GM04504 (cell line): ENCODE measurements around the gene GRM5.
"Not testable (repeated sequence)": the region's sequence is repeated elsewhere in the genome, so short reads cannot be mapped to it uniquely, and the experiment has no call there.

ENCODE experiments used
- DNase-seq: peaks from one replicate; pipeline ENCODE4 v3.0.0-alpha.2; 2012; ENCODE audit warnings: low read depth

Gene GRM5

GRCh38 chr11:89065651-89066201 is at the start of gene GRM5:
GRM5 (minus strand) TSS chr11:89065982; CDS start chr11:89047872, 18,110 bp downstream.
- not testable (repeated sequence) for DNase-seq

- DNase-seq: peak; percentile 3
Observed at GRCh38 chr11:89097956-89098355, 32.2 kb upstream of the GRM5 start.

GRCh38 chr11:89093806-89094205 is 28.0 kb upstream of the GRM5 start:
- DNase-seq: not testable (repeated sequence)

GRCh38 chr11:89084951-89085350 is 19.2 kb upstream of the GRM5 start:
- DNase-seq: not testable (repeated sequence)

- not testable (repeated sequence) for DNase-seq
Observed at GRCh38 chr11:89070911-89071310, 5.1 kb upstream of the GRM5 start.

- DNase-seq: no peak
Observed at GRCh38 chr11:89067264-89067663, 1.5 kb upstream of the GRM5 start.

GRCh38 chr11:89065066-89065465 is 716 bp downstream of the GRM5 start:
- no peak for DNase-seq

GRCh38 chr11:89063481-89063951 is 2.3 kb downstream of the GRM5 start:
- DNase-seq: not testable (repeated sequence)

GRCh38 chr11:89062771-89063298 is 2.9 kb downstream of the GRM5 start:
- DNase-seq: not testable (repeated sequence)

- not testable (repeated sequence) for DNase-seq
Observed at GRCh38 chr11:89061839-89062238, 3.9 kb downstream of the GRM5 start.

GRCh38 chr11:89057406-89057805 is 8.4 kb downstream of the GRM5 start:
- not testable (repeated sequence) for DNase-seq

- no peak for DNase-seq
Observed at GRCh38 chr11:89052220-89052619, 13.6 kb downstream of the GRM5 start.

- not testable (repeated sequence) for DNase-seq
Observed at GRCh38 chr11:89047159-89047558, 18.6 kb downstream of the GRM5 start.

- DNase-seq: not testable (repeated sequence)
Observed at GRCh38 chr11:89043861-89044588, 21.8 kb downstream of the GRM5 start.

GRCh38 chr11:89029671-89030070 is 36.1 kb downstream of the GRM5 start:
- not testable (repeated sequence) for DNase-seq

GRCh38 chr11:89021339-89021738 is 44.4 kb downstream of the GRM5 start:
- no peak for DNase-seq

GRCh38 chr11:89019827-89020547 is 45.8 kb downstream of the GRM5 start:
- not testable (repeated sequence) for DNase-seq

- no peak for DNase-seq
Observed at GRCh38 chr11:89016214-89016613, 49.6 kb downstream of the GRM5 start.

GRCh38 chr11:89015614-89016013 is 50.2 kb downstream of the GRM5 start:
- DNase-seq: no peak

- DNase-seq: not testable (repeated sequence)
Observed at GRCh38 chr11:89000852-89001251, 64.9 kb downstream of the GRM5 start.

- no peak for DNase-seq
Observed at GRCh38 chr11:88979641-88980040, 86.1 kb downstream of the GRM5 start.

- not testable (repeated sequence) for DNase-seq
Observed at GRCh38 chr11:88978992-88979391, 86.8 kb downstream of the GRM5 start.
